ENCODE measurements around the gene EYS.

The EYS gene

DNA sequence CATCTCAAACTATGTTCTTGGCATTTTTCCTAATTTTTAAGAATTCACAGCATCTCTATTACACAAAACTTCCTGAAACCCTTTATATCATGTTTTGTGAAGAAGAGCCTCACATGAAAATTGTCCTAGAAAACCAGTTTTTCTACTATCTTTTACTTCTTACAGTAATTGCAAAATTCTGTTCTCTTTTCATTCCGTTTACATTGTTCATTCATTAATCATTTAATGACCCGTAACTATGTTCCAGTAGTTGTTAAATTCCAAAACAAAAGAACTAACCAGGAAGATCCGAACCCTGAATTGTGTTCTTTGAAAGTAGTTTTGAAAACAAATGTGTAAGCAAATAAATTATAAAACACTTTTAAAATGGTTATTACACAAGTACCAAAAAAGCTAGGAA, 597.0 kb downstream of the EYS start:
- TF ChIP-seq, protein P1, sequence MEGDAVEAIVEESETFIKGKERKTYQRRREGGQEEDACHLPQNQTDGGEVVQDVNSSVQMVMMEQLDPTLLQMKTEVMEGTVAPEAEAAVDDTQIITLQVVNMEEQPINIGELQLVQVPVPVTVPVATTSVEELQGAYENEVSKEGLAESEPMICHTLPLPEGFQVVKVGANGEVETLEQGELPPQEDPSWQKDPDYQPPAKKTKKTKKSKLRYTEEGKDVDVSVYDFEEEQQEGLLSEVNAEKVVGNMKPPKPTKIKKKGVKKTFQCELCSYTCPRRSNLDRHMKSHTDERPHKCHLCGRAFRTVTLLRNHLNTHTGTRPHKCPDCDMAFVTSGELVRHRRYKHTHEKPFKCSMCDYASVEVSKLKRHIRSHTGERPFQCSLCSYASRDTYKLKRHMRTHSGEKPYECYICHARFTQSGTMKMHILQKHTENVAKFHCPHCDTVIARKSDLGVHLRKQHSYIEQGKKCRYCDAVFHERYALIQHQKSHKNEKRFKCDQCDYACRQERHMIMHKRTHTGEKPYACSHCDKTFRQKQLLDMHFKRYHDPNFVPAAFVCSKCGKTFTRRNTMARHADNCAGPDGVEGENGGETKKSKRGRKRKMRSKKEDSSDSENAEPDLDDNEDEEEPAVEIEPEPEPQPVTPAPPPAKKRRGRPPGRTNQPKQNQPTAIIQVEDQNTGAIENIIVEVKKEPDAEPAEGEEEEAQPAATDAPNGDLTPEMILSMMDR (conservative IDR thresholded peaks at IDR 0.05; ENCODE audit: low read depth, low read length), result no peak
- no peaks in the 10 kb centered on the region for H3K27me3 ChIP-seq (ENCODE audit: insufficient read depth, low read depth)
- H3K36me3 ChIP-seq (ENCODE audit: insufficient read depth), result no peaks in the 10 kb centered on the region
- no peak overlapping the region for H3K4me2 ChIP-seq
- no peak overlapping the region for H3K9ac ChIP-seq
- H3K4me3 ChIP-seq (IDR thresholded peaks at IDR 0.05; ENCODE audit: insufficient read depth, low read depth, low read length), result no peak overlapping the region
- H3K79me2 ChIP-seq (ENCODE audit: insufficient read depth, low read depth), result no peaks in the 10 kb centered on the region
- H3K27ac ChIP-seq, result no peak overlapping the region
- H2AFZ ChIP-seq (ENCODE audit: low read depth), result no peak overlapping the region
- no peaks in the 10 kb centered on the region for H4K20me1 ChIP-seq (ENCODE audit: insufficient read depth)
- no peaks in the 10 kb centered on the region for H3K4me1 ChIP-seq (ENCODE audit: low read depth, poor library complexity, severe bottlenecking)

GRCh38 chr6:65098349-65098748, 608.7 kb downstream of the EYS start:
- Histone ChIP-seq H3K4me3 (IDR thresholded peaks at IDR 0.05; ENCODE audit: insufficient read depth, low read depth, low read length) (no peak overlapping the region), H3K4me1 (ENCODE audit: low read depth, poor library complexity, severe bottlenecking) (peaks cover 16% of the 10 kb centered on the region), H3K36me3 (ENCODE audit: insufficient read depth) (no peaks in the 10 kb centered on the region), H3K27ac (no peak overlapping the region), H3K9ac (no peak overlapping the region), H3K27me3 (ENCODE audit: insufficient read depth, low read depth) (no peaks in the 10 kb centered on the region), H2AFZ (ENCODE audit: low read depth) (no peak overlapping the region), H4K20me1 (ENCODE audit: insufficient read depth) (no peaks in the 10 kb centered on the region), H3K4me2 (no peak overlapping the region), H3K79me2 (ENCODE audit: insufficient read depth, low read depth) (no peaks in the 10 kb centered on the region)
- TF ChIP-seq, protein P1 (conservative IDR thresholded peaks at IDR 0.05; ENCODE audit: low read depth, low read length), result no peak

DNA sequence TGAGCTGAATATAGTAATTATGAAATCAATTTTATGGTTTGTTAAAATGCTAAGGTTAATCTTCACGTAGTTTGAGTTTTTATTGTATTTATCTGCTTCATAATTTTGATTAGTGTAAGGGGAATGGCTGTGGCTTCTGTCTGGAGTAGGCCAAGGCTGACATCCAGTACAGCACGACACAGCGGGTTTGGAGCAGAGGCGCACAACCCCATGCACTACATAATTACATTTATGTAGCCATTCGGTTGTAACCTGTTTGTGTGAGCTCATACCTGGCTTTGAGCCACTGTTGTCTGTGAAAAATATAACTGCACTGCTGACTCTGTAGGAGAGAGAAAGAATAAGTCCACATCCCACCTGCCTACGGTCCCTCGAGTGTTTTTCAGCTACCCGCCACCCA, 615.5 kb downstream of the EYS start:
- Histone ChIP-seq H3K27ac (no peak overlapping the region), H3K79me2 (ENCODE audit: insufficient read depth, low read depth) (no peaks in the 10 kb centered on the region), H3K4me1 (ENCODE audit: low read depth, poor library complexity, severe bottlenecking) (peaks cover 16% of the 10 kb centered on the region), H3K4me2 (no peak overlapping the region), H3K9ac (no peak overlapping the region), H2AFZ (ENCODE audit: low read depth) (no peak overlapping the region), H3K36me3 (ENCODE audit: insufficient read depth) (no peaks in the 10 kb centered on the region), H3K4me3 (IDR thresholded peaks at IDR 0.05; ENCODE audit: insufficient read depth, low read depth, low read length) (no peak overlapping the region), H4K20me1 (ENCODE audit: insufficient read depth) (no peaks in the 10 kb centered on the region), H3K27me3 (ENCODE audit: insufficient read depth, low read depth) (no peaks in the 10 kb centered on the region)
- TF ChIP-seq, protein P1 (conservative IDR thresholded peaks at IDR 0.05; ENCODE audit: low read depth, low read length), result no peak

- Histone ChIP-seq H3K4me2 (no peak overlapping the region), H3K9ac (no peak overlapping the region), H3K27ac (no peak overlapping the region), H3K4me1 (ENCODE audit: low read depth, poor library complexity, severe bottlenecking) (peaks cover under 1% of the 10 kb centered on the region), H3K79me2 (ENCODE audit: insufficient read depth, low read depth) (no peaks in the 10 kb centered on the region), H3K4me3 (IDR thresholded peaks at IDR 0.05; ENCODE audit: insufficient read depth, low read depth, low read length) (no peak overlapping the region), H3K36me3 (ENCODE audit: insufficient read depth) (no peaks in the 10 kb centered on the region), H2AFZ (ENCODE audit: low read depth) (no peak overlapping the region), H4K20me1 (ENCODE audit: insufficient read depth) (no peaks in the 10 kb centered on the region), H3K27me3 (ENCODE audit: insufficient read depth, low read depth) (no peaks in the 10 kb centered on the region)
- TF ChIP-seq, protein P1 (conservative IDR thresholded peaks at IDR 0.05; ENCODE audit: low read depth, low read length), result no peak
Measured at GRCh38 chr6:65088575-65088974, 618.5 kb downstream of the EYS start.
